Suppressor macrophage treated with lipopolysaccharide for 1 hour (primary cell): Measurements from ENCODE around the gene RNASEH1.

Experiments
- DNase-seq, 3 donors: peaks; one replicate each; pipeline ENCODE4 v3.0.0-alpha.2; 2020 to 2022

The RNASEH1 gene

GRCh38 chr2:3558205-3559014 lies at the start of gene RNASEH1:
Gene RNASEH1, minus strand, starts transcription at chr2:3558333. Its CDS starts 73 bp downstream, at chr2:3558260.
- DNase-seq = peak; percentile 100

DNA sequence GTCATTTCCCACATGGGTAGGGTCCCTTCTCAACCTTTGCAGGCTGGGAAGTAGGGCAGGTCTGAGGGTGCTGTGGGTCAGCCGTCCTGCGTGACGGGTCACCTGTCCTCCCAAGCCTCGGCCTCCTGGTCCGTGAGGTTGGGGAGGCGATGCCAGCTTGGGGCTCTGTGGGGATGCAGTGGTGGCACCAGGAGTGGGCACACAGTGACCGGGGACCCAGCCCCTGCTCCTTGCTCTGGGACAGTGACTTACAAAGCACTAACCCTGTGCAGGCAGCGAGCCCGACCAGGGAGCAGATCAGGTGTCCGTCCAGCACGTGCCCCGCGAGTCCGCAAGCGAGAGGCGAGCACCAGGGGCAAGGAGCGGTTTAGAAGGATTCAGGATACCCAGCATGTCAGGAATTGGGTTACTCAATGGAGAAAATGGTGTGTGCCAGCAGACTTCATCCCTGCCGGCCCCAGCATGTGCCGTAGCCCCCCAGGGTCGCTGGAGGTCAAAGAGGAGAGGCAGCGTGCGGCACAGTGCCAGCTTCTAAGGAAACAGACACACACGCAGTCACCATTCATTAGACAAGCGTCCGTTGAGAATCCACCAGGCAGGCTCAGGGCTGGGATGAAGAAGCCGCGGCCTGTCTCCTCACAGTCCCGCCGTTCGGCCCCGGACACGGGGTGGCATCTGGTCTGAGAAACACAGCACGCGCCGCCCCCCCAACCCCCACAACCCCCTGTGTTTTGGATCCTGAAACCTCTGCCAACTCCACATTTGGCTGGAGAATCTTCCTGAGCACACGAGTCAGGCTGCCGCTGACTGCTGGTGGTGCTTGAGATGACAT lies 48.5 kb upstream of the RNASEH1 start:
- DNase-seq = no peak

DNA sequence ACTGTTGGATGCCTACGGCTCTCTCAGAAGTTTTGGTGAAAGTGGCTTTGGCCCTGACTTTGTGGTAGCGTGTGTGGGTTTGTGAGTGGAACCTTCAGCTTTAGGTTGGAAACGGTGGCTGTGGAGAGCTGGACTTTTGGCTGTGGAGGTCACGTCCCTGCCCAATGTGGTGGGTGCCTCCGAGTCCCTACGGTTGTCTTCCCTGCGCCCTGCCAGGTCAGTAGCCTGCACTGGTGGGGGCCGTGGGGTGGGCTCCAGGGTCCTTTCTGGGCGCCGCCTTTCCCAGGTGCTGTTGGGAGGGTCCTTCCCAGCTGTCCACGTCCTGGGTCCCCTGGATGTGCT lies 47.9 kb upstream of the RNASEH1 start:
- no peak for DNase-seq

GRCh38 chr2:3604991-3605961 lies 47.1 kb upstream of the RNASEH1 start:
- DNase-seq = no peak

GRCh38 chr2:3604207-3604877 lies 46.2 kb upstream of the RNASEH1 start:
- no peak for DNase-seq

DNA sequence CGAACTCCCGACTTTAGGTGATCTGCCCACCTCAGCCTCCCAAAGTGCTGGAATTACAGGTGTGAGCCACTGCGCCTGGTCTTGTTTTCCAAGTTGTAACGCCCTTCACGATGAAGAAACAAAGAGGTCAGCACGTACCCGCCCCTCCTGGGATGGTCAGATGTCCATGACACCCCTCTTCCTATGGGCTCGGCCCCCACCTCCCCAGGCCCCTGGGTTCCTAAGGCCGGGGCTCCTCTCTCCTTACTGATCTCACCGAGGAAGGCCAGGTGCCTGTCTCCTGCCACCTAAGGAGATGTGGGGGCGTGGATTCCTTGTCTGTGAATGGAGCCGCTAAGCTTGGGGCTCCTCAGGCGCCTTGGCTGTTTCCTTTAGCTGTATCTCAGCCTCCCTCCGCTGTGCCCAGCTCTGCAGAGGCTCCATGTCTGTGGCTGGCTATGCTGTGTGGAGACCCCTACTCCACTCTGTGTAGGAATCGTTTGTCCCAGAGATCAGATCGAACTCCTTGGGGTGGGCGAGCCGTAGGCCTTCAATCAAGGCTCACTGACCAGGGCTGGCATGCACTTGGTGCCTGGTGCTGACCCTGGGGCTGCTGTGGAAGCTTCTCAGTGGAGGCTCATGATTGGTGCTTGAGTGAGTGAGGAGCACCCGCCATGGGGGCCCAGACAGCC lies 45.5 kb upstream of the RNASEH1 start:
- DNase-seq = no peak

DNA sequence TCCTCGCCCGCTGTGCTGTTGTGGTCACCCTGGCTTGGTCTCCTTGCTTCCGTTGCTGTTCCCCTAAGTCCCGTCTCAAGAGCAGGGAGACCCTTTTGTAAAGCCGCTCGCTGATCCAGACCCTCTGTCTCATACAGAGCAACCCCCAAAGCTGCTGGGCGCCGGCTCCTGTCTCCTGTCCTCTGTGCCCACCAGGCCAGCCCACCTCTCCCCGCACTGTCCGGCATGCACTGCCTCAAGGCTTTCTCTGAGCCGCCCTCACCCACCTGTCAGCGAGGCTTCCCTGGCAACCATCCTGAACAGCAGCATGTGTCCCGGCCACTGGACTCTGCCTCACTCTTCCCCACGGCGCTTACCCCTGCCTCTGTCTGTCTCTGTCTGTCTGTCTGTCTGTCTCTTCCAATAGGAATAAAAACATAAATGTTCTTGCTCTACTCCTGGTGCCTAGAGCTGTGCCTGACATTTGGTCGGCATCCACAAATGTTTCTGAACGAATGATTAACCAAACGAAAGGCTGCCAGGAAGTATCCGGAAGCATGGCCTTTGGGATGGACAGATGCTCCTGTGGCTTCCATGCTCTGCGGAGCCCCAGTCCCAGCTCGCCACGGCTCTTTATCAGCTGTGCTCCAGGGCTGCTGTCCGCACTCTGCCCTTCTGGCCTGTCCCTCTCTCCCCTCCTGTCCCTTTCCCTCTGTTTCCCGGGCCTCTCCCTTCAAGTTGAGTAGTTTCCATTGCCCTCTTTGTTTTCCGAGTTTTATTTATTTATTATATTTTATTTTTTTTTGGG lies 44.6 kb upstream of the RNASEH1 start:
- no peak for DNase-seq

GRCh38 chr2:3601561-3602271 lies 43.6 kb upstream of the RNASEH1 start:
- DNase-seq = no peak

DNA sequence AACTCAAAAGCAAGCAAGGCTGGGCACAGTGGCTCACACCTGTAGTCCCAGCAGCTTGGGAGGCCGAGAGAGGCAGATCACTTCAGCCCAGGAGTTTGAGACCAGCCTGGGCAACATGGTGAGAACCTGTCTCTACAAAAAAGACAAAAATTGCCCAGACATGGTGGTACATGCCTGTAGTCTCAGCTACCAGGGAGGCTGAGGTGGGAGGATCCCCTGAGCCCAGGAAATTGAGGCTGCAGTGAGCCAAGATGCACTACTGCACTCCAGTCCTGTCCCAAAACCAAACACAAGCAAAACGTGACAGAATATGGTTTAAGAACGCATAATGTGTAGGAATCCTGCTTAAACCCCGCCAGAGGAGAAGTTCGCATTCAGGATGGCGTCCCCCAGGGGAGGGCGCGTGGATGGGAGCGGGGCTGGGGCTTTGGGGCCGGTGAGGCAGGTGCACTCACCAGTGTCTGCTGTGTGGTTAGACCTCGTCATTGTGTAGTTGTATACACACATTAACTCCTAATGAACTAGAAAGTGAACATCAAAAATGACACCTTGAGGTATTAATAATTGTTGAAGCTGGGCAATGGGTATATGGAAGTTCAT lies 42.2 kb upstream of the RNASEH1 start:
- DNase-seq = no peak

GRCh38 chr2:3598912-3599854 lies 41.0 kb upstream of the RNASEH1 start:
- DNase-seq = peak in 1 of 3 donors; percentile 86

DNA sequence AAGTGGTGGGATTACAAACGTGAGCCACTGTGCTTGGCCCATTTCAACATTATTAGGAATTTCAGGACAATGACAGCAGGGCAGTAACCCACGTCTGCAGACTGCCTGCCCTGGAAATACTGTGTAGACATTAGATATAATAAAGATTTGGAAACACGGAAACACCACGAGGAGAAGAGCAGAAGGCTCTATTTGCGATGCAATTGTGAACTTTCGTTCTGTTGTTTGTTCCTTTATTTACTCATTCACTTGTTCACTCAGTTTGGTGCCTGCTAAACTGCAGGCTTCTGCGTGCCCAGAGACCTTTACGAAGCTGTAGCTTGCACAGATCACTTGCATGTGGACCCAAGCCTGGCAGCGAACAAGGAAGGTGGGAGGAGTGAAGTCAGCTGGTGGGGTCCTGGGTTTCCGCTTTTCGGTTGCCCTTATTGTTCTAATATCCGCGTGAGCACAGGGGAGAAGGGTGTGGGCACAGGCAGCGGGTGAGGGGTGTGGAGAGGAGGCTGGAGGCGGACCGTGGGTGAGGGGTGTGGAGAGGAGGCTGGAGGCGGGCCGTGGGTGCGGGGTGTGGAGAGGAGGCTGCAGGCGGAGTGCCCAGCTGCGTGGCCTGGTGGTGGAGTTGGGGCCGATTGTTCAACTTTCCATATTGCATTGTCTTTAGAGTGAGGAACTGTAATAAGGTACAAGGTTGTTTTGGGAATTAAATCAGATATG lies 40.2 kb upstream of the RNASEH1 start:
- DNase-seq = no peak

- no peak for DNase-seq
These were observed 39.4 kb upstream of the RNASEH1 start for GRCh38 chr2:3597567-3597966.

GRCh38 chr2:3596901-3597417 lies 38.8 kb upstream of the RNASEH1 start:
- no peak for DNase-seq

GRCh38 chr2:3595985-3596384 lies 37.9 kb upstream of the RNASEH1 start:
- no peak for DNase-seq

DNA sequence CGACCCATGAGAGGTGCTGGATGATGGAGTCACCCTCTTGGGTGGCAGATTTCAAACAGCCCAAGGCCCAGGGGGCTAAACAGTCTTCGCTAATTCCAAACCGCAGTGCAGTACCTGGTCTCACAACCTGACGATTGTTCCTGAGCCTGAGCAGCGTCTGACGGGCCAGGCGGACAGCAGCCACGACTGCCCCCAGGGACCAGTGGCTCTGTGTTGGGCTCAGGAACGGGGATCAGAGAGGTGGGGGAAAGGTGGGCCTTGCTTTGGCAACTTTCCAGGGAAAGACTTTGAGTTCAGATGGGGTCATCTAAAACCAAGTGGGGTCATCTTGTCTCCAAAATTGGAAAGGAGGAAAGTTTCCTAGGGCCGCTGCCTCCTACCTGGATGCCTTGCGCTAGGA lies 37.3 kb upstream of the RNASEH1 start:
- DNase-seq = no peak

GRCh38 chr2:3594493-3595281 lies 36.6 kb upstream of the RNASEH1 start, which contains the start of gene COLEC11:
Gene COLEC11, plus strand, starts transcription at chr2:3595112. Its CDS starts 9,229 bp downstream, at chr2:3604341.
- no peak for DNase-seq

DNA sequence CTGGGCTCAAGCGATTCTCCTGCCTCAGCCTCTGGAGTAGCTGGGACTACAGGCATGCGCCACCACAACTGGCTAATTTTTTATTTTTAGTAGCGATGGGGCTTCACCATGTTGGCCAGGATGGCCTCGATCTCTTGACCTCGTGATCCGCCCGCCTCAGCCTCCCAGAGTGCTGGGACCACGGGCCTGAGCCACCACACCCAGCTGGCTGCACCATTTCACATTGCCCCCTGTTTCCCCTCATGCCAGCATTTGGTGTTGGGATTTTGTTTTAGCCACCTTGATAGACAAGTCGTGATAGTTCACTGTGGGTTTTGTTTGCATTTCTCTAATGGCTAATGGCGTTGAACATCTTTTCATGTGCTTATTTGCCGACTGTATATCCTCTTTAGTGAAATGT lies 31.0 kb upstream of the RNASEH1 start:
- no peak for DNase-seq
